Liver (tissue), 9 donors: ENCODE results near the gene PPFIBP1. TPM values are rescaled to one million over a fixed set of nuclear protein-coding genes. Genes with fewer than 3 reads are reported as not detected.

Experiments
- DNase-seq: peaks from one replicate; pipeline ENCODE4 v3.0.0-alpha.2; 2017; ENCODE audit warnings: low spot score
- H3K27ac ChIP-seq, 2 donors: one replicate each; pipeline ENCODE4 v1.7.0; 2013; ENCODE audit warnings: inconsistent platforms in 2 of 2, low read length in 2 of 2, control low read depth in 1 of 2, low read depth in 1 of 2, mild to moderate bottlenecking in 1 of 2
- H3K27me3 ChIP-seq, 4 donors: one replicate each; pipeline versions ENCODE4 v1.6.1 to v1.7.0; 2013; ENCODE audit warnings: low read length in 3 of 4, inconsistent platforms in 1 of 4, mild to moderate bottlenecking in 1 of 4, moderate library complexity in 1 of 4; ENCODE audit not compliant: control insufficient read depth in 4 of 4, insufficient read depth in 4 of 4
- H3K36me3 ChIP-seq, 4 donors: one replicate each; pipeline versions ENCODE4 v1.6.1 to v1.7.0; 2013; ENCODE audit warnings: low read length in 3 of 4, mild to moderate bottlenecking in 3 of 4, low read depth in 1 of 4, moderate library complexity in 1 of 4; ENCODE audit not compliant: control insufficient read depth in 4 of 4, insufficient read depth in 3 of 4
- H3K4me1 ChIP-seq, 4 donors: one replicate each; pipeline versions ENCODE4 v1.6.1 to v1.7.0; 2013; ENCODE audit warnings: low read length in 3 of 4, mild to moderate bottlenecking in 3 of 4, moderate library complexity in 1 of 4; ENCODE audit not compliant: control insufficient read depth in 4 of 4, insufficient read depth in 4 of 4
- H3K4me3 ChIP-seq, 3 donors: one replicate each; pipeline versions ENCODE4 v1.6.1 to v1.7.0; 2013; ENCODE audit warnings: low read length in 3 of 3, control low read depth in 1 of 3, low read depth in 1 of 3, mild to moderate bottlenecking in 1 of 3
- H3K9ac ChIP-seq, 2 donors: one replicate each; pipeline ENCODE4 v1.7.0; 2013; ENCODE audit warnings: low read length in 2 of 2, mild to moderate bottlenecking in 2 of 2, moderate library complexity in 2 of 2, control low read depth in 1 of 2, low read depth in 1 of 2
- H3K9me3 ChIP-seq, 4 donors: one replicate each; pipeline versions ENCODE4 v1.6.1 to v1.7.0; 2013; ENCODE audit warnings: low read length in 3 of 4; ENCODE audit not compliant: control insufficient read depth in 4 of 4
- EGR1 ChIP-seq, 2 donors: IDR thresholded peaks; 2 replicates each; pipeline ENCODE4 v1.6.1; 2016 to 2018; ENCODE audit warnings: antibody characterized with exemption in 2 of 2, low read depth in 2 of 2
- FOXA1 ChIP-seq: IDR thresholded peaks from 2 replicates; pipeline ENCODE4 v1.6.1; 2016; ENCODE audit warnings: antibody characterized with exemption
- FOXA2 ChIP-seq: IDR thresholded peaks from 2 replicates; pipeline ENCODE4 v1.6.1; 2016; ENCODE audit warnings: antibody characterized with exemption
- HNF4A ChIP-seq, 2 donors: conservative IDR thresholded peaks; 2 replicates each; pipeline ENCODE4 v1.6.1; 2016; ENCODE audit warnings: antibody characterized with exemption in 2 of 2, mild to moderate bottlenecking in 2 of 2
- NR2F2 ChIP-seq: IDR thresholded peaks from 2 replicates; pipeline ENCODE4 v1.6.1; 2016; ENCODE audit warnings: antibody characterized with exemption
- RAD21 ChIP-seq, 2 donors: IDR thresholded peaks; 2 replicates each; pipeline ENCODE4 v1.6.1; 2016; ENCODE audit warnings: antibody characterized with exemption in 2 of 2, mild to moderate bottlenecking in 2 of 2
- SP1 ChIP-seq: IDR thresholded peaks from 2 replicates; pipeline ENCODE4 v1.6.1; 2018; ENCODE audit warnings: antibody characterized with exemption, mild to moderate bottlenecking
- TAF1 ChIP-seq: conservative IDR thresholded peaks from 2 replicates; pipeline ENCODE4 v1.6.1; 2016; ENCODE audit warnings: antibody characterized with exemption, mild to moderate bottlenecking
- WGBS: extraction: QIAGEN DNeasy Blood & Tissue Kit; methylation state at CpG from one replicate; pipeline ENCODE4 v1.1.7; 2013; 5-methylcytosine and 5-hydroxymethylcytosine counted together
- polyA plus RNA-seq, 2 donors: library from polyadenylated mRNA; stranded (reverse) in 1 of 2; unstranded in 1 of 2; fragments of 200-250 nt in 1 of 2; fragments of >200 nt in 1 of 2; fragmentation: Nextera tagmentation in 1 of 2; extraction: Ambion mirVana in 1 of 2; gene quantifications; one replicate each; pipeline versions ENCODE4 v1.2.1 to v1.2.3, GENCODE V29; 2013 to 2015
- total RNA-seq, 2 donors: library from RNA; depleted of rRNA; stranded (reverse); fragments of >200 nt; gene quantifications; one replicate each; pipeline ENCODE4 v1.2.3, GENCODE V29; 2014
- TF ChIP-seq, protein P1 (sequence below): IDR thresholded peaks from 2 replicates; pipeline ENCODE4 v1.6.1; 2016; ENCODE audit warnings: antibody characterized with exemption
- TF ChIP-seq, protein P2 (sequence below): fragments of 150-350 bp; IDR thresholded peaks from 2 replicates; pipeline ENCODE4 v1.5.1; 2017; ENCODE audit warnings: improper control_type of control experiment, low read depth, low read length; ENCODE audit not compliant: missing input control
- TF ChIP-seq, protein P3 (sequence below): IDR thresholded peaks from 2 replicates; pipeline ENCODE4 v1.6.1; 2016; ENCODE audit warnings: antibody characterized with exemption
- TF ChIP-seq, protein P4 (sequence below): IDR thresholded peaks from 2 replicates; pipeline ENCODE4 v1.6.1; 2016; ENCODE audit warnings: antibody characterized with exemption
- TF ChIP-seq, protein P5 (sequence below): IDR thresholded peaks from 2 replicates; pipeline ENCODE4 v1.6.1; 2016; ENCODE audit warnings: antibody characterized with exemption, mild to moderate bottlenecking
- donor health status: healthy.
- donor health status: healthy.
- donor health status: healthy.
- donor health status: healthy.
- donor health status: healthy.

The PPFIBP1 gene
- total and polyA plus RNA-seq, 4 donors = 10.5 to 65.8 (median 17.4) TPM

DNA sequence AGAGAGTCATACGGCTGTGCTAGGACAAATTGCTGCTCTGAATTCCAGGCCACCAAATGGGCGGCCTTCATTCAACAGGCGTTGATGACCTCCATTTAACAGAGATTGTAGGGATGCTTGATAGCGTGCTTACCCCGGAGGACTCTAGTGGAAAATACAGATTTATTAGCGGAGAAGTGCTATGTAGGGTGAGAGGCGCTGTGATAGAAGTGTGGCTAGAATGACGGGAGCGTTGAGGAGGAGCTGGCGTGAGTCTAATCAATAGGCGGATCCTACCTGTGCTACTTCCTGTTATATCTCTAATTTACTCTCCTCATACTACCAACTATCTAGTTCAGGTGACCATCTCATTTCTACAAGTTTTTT, 187.3 kb downstream of the PPFIBP1 start:
- no peaks in the 10 kb centered on the region for H3K27me3 ChIP-seq
- DNase-seq = no peak
- peak overlapping the region; percentile 62 to 98 for H3K9ac ChIP-seq
- under 1% methylated on average over 11 of the region's 11 CpGs for WGBS
- peak overlapping the region; percentile 85 to 93 for H3K27ac ChIP-seq
- peaks cover 2 to 16% (median 9%) of the 10 kb centered on the region in 4 donors for H3K4me1 ChIP-seq
- H3K4me3 ChIP-seq = peak overlapping the region; percentile 78 to 100 (median 90)
- H3K36me3 ChIP-seq = peaks cover 0 to 4% (median 2%) of the 10 kb centered on the region in 4 donors
- TF ChIP-seq, protein P1, sequence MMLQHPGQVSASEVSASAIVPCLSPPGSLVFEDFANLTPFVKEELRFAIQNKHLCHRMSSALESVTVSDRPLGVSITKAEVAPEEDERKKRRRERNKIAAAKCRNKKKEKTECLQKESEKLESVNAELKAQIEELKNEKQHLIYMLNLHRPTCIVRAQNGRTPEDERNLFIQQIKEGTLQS = no peak
- TF ChIP-seq FOXA1 (no peak), TAF1 (no peak), RAD21 (IDR thresholded peaks at IDR 0.05) (no peak), FOXA2 (no peak)
- TF ChIP-seq, protein P2, sequence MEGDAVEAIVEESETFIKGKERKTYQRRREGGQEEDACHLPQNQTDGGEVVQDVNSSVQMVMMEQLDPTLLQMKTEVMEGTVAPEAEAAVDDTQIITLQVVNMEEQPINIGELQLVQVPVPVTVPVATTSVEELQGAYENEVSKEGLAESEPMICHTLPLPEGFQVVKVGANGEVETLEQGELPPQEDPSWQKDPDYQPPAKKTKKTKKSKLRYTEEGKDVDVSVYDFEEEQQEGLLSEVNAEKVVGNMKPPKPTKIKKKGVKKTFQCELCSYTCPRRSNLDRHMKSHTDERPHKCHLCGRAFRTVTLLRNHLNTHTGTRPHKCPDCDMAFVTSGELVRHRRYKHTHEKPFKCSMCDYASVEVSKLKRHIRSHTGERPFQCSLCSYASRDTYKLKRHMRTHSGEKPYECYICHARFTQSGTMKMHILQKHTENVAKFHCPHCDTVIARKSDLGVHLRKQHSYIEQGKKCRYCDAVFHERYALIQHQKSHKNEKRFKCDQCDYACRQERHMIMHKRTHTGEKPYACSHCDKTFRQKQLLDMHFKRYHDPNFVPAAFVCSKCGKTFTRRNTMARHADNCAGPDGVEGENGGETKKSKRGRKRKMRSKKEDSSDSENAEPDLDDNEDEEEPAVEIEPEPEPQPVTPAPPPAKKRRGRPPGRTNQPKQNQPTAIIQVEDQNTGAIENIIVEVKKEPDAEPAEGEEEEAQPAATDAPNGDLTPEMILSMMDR = no peak
- no peaks in the 10 kb centered on the region for H3K9me3 ChIP-seq

DNA sequence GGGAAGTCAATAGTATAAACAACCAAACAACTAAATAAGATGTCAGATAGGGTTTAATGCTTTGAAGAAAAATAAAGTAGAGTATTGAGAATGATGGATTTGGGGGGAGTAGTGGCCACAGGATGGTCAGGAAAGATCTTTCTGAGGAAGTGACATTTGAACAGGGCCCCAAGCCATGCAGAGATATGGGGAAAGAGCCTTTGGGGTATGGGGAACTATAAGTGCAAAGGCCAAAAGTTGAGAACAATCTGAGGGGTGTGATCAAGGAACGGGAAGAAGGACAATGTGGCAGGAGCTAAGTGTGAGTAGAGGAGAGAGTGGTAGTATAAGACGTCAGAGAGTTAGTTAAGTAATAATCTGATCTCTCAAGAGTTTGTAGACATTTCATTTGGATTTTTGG, 188.0 kb downstream of the PPFIBP1 start:
- Histone ChIP-seq H3K27me3 (no peaks in the 10 kb centered on the region), H3K27ac (no peak overlapping the region), H3K9me3 (no peaks in the 10 kb centered on the region), H3K4me3 (peak overlapping the region in 1 of 3 donors; percentile 78), H3K36me3 (peaks cover 2 to 8% (median 4%) of the 10 kb centered on the region in 4 donors), H3K9ac (peak overlapping the region in 1 of 2 donors; percentile 98), H3K4me1 (peaks cover 2 to 16% (median 9%) of the 10 kb centered on the region in 4 donors)
- TF ChIP-seq, protein P3, sequence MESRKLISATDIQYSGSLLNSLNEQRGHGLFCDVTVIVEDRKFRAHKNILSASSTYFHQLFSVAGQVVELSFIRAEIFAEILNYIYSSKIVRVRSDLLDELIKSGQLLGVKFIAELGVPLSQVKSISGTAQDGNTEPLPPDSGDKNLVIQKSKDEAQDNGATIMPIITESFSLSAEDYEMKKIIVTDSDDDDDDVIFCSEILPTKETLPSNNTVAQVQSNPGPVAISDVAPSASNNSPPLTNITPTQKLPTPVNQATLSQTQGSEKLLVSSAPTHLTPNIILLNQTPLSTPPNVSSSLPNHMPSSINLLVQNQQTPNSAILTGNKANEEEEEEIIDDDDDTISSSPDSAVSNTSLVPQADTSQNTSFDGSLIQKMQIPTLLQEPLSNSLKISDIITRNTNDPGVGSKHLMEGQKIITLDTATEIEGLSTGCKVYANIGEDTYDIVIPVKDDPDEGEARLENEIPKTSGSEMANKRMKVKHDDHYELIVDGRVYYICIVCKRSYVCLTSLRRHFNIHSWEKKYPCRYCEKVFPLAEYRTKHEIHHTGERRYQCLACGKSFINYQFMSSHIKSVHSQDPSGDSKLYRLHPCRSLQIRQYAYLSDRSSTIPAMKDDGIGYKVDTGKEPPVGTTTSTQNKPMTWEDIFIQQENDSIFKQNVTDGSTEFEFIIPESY = no peak
- TF ChIP-seq EGR1 (IDR thresholded peaks at IDR 0.05; ENCODE audit: low read depth in 2 of 2) (no peak), HNF4A (conservative IDR thresholded peaks at IDR 0.05) (no peak), RAD21 (IDR thresholded peaks at IDR 0.05) (no peak), NR2F2 (no peak), SP1 (no peak)
- TF ChIP-seq, protein P4, sequence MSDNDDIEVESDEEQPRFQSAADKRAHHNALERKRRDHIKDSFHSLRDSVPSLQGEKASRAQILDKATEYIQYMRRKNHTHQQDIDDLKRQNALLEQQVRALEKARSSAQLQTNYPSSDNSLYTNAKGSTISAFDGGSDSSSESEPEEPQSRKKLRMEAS = no peak
- TF ChIP-seq, protein P1 = no peak
- TF ChIP-seq, protein P5, sequence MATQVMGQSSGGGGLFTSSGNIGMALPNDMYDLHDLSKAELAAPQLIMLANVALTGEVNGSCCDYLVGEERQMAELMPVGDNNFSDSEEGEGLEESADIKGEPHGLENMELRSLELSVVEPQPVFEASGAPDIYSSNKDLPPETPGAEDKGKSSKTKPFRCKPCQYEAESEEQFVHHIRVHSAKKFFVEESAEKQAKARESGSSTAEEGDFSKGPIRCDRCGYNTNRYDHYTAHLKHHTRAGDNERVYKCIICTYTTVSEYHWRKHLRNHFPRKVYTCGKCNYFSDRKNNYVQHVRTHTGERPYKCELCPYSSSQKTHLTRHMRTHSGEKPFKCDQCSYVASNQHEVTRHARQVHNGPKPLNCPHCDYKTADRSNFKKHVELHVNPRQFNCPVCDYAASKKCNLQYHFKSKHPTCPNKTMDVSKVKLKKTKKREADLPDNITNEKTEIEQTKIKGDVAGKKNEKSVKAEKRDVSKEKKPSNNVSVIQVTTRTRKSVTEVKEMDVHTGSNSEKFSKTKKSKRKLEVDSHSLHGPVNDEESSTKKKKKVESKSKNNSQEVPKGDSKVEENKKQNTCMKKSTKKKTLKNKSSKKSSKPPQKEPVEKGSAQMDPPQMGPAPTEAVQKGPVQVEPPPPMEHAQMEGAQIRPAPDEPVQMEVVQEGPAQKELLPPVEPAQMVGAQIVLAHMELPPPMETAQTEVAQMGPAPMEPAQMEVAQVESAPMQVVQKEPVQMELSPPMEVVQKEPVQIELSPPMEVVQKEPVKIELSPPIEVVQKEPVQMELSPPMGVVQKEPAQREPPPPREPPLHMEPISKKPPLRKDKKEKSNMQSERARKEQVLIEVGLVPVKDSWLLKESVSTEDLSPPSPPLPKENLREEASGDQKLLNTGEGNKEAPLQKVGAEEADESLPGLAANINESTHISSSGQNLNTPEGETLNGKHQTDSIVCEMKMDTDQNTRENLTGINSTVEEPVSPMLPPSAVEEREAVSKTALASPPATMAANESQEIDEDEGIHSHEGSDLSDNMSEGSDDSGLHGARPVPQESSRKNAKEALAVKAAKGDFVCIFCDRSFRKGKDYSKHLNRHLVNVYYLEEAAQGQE = no peak
- no peak for DNase-seq
- 80% methylated on average over 2 of the region's 2 CpGs for WGBS
